Prostate gland (tissue), 2 donors: Measurements from ENCODE around the gene RFT1. TPM values are rescaled to one million over a fixed set of nuclear protein-coding genes. Genes with fewer than 3 reads are reported as not detected.

Experiments used
- DNase-seq: peaks from one replicate; pipeline ENCODE4 v3.0.0-alpha.2; 2019; ENCODE audit warnings: low spot score
- H3K27ac ChIP-seq, 2 donors: fragments of 200-600 bp; sonication (generic); 2 replicates each; pipeline ENCODE4 v1.5.1; 2017 to 2019
- H3K27me3 ChIP-seq: fragments of 200-600 bp; sonication (generic); replicated peaks from 2 replicates; pipeline ENCODE4 v1.5.1; 2019; ENCODE audit not compliant: insufficient read depth
- H3K36me3 ChIP-seq, 2 donors: fragments of 200-600 bp; sonication (generic); 1 replicate in 1 of 2; 2 replicates in 1 of 2; pipeline versions ENCODE4 v1.5.1 to v1.8.1; 2017 to 2019
- H3K4me1 ChIP-seq: fragments of 200-600 bp; sonication (generic); replicated peaks from 2 replicates; pipeline ENCODE4 v1.5.1; 2019
- H3K4me3 ChIP-seq, 2 donors: fragments of 200-600 bp; sonication (generic); 2 replicates each; pipeline ENCODE4 v1.5.1; 2017 to 2019
- H3K9me3 ChIP-seq: fragments of 200-600 bp; sonication (generic); 2 replicates; pipeline ENCODE4 v1.5.1; 2017
- CTCF ChIP-seq, 4 experiments: fragments of 200-600 bp in 2 of 4; fragments of 450-650 bp in 2 of 4; sonication (generic) in 2 of 4; IDR thresholded peaks; 1 replicate in 3 of 4; 2 replicates in 1 of 4; pipeline ENCODE4 v1.5.1; 2016 to 2019; ENCODE audit warnings: antibody characterized with exemption in 4 of 4, mild to moderate bottlenecking in 2 of 4, moderate library complexity in 2 of 4
- POLR2A ChIP-seq: fragments of 450-650 bp; IDR thresholded peaks from one replicate; pipeline ENCODE4 v1.6.1; 2016; ENCODE audit warnings: antibody characterized with exemption, mild to moderate bottlenecking
- POLR2AphosphoS5 ChIP-seq: sonication (generic); formaldehyde crosslinking; IDR thresholded peaks from one replicate; pipeline ENCODE4 v1.6.1; 2017; ENCODE audit warnings: antibody characterized with exemption
- WGBS: methylation state at CpG from one replicate; pipeline ENCODE4 v1.1.5; 2018; 5-methylcytosine and 5-hydroxymethylcytosine counted together
- intact Hi-C: fragments of 100-400 bp; cut with DNase I; formaldehyde crosslinking; loops from one replicate; pipeline ENCODE4 v1.14.2; 2022
- total RNA-seq, 2 donors: library from RNA; depleted of rRNA; stranded (reverse); fragments of >200 nt; gene quantifications; one replicate each; pipeline ENCODE4 v1.1.0, GENCODE V29; 2016

RFT1 gene
- total RNA-seq, 2 donors from 2014 or later: 10.3 to 31.1 TPM

GRCh38 chr3:53109190-53109589 lies 21.0 kb downstream of the RFT1 start:
- DNase-seq: no peak
- H3K9me3 ChIP-seq: no peaks in the 10 kb centered on the region
- H3K27me3 ChIP-seq: no peaks in the 10 kb centered on the region
- intact Hi-C loops: no loop called here
- no peak overlapping the region for H3K4me3 ChIP-seq
- H3K36me3 ChIP-seq: no peaks in the 10 kb centered on the region
- H3K4me1 ChIP-seq: no peaks in the 10 kb centered on the region
- TF ChIP-seq POLR2A: no peak
- H3K27ac ChIP-seq: peak overlapping the region; percentile 40 to 55
- 46% methylated on average over 1 of the region's 1 CpG for WGBS

DNA sequence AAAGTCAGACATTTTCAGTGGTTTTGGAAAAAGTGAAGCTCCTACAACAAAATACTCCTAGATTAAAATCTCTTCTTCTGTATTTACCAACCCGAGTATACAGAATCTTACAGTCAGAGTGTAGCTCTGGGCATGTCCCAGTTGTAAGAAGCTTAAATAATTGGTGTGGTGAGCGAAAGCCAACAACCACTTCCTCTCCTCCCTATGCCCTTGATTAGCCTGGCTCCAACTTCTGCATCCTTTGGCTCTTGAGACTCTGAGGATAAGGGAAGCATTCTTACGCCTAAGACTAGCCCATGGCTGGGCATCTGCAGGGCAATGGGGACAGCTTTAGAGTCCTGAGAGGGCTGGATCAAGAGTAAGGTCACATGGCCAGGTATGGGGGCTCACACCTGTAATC lies 25.5 kb downstream of the RFT1 start:
- Histone ChIP-seq H3K9me3 (no peaks in the 10 kb centered on the region), H3K27me3 (no peaks in the 10 kb centered on the region), H3K27ac (no peak overlapping the region), H3K4me3 (no peak overlapping the region), H3K4me1 (no peaks in the 10 kb centered on the region), H3K36me3 (no peaks in the 10 kb centered on the region)
- 33% methylated on average over 3 of the region's 3 CpGs for WGBS
- intact Hi-C loops: no loop called here
- no peak for TF ChIP-seq POLR2A
- DNase-seq: no peak

DNA sequence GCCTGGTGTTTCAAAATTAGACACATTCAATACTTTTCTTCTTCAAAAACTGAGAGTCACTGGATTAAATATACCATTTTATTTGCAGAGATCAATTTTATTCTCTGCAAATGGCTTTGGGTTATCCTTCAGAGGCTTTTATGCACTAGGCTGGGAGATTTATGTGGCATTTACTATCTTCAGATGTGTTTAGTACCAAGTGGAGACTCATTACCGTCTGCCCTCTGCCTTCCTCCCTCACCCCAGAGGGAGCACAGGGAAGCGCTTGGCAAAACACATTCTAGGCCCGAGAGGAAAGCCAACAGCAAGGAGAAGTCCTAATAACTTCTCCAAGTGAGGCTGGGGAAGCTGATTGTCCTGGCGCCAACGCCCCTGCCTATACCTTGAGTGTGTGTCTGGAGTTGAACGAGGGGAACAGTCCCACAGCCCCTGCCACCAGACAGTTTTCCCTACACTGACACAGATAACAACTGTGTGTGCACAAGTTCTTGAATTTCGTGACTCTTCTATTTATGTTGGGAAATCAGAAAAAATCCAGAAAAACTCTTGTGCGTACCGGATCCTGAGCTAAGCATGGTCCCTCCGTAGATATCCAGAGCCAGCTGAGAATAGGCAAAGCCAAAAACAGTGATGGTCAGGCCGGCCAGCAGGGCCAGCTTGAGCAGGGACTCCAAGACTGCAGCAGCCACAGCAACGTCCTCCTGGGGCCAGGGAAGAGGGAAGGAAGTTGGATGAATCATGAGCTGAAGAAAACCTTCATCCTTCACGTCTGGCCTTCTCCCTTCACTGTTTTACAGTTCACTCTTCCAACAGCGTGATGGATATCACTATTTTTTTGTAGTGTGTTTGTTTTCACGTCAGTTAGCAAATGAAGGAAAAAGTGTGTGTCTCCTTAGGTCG lies 26.6 kb downstream of the RFT1 start:
- intact Hi-C loops: no loop called here

DNA sequence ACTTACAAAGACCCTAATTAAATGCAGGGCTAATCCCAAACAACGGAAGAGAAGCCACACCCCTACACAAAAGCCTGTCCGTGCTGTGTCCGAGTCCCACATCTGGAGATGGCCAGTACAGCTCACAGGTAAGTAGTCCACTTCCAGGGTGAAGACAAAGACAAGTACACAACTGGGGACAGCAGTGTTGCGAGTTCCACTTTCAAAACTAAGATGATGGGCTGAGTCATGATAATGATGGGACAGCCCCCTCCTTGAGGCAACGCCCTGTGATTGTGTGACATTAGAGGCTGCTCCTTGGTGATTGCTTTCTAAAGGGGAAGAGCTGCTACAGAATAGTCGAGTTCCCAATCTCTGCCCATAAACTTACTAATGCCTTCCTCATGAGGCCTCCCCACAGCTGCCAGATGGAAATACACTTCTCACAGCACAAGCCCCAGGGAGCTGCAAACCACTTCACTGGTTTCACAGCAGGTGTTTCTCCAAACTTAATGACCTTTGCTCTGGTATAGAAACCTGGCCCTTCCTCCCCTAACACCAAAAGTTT lies 27.6 kb downstream of the RFT1 start:
- WGBS: 72% methylated on average over 6 of the region's 6 CpGs
- no peak for DNase-seq
- TF ChIP-seq POLR2AphosphoS5 (no peak), POLR2A (no peak), CTCF (IDR thresholded peaks at IDR 0.05) (no peak)
- Histone ChIP-seq H3K4me1 (no peaks in the 10 kb centered on the region), H3K36me3 (no peaks in the 10 kb centered on the region), H3K27me3 (no peaks in the 10 kb centered on the region), H3K4me3 (no peak overlapping the region), H3K9me3 (no peaks in the 10 kb centered on the region), H3K27ac (no peak overlapping the region)
- intact Hi-C loops: no loop called here

More for the DNA sequence above, 26.6 kb downstream of the RFT1 start:
- DNase-seq: no peak
- TF ChIP-seq POLR2AphosphoS5: no peak
- no peak for TF ChIP-seq CTCF (IDR thresholded peaks at IDR 0.05)
- TF ChIP-seq POLR2A: no peak
- WGBS: 68% methylated on average over 16 of the region's 16 CpGs
- Histone ChIP-seq H3K4me1 (no peaks in the 10 kb centered on the region), H3K36me3 (no peaks in the 10 kb centered on the region), H3K9me3 (no peaks in the 10 kb centered on the region), H3K27ac (no peak overlapping the region), H3K27me3 (no peaks in the 10 kb centered on the region), H3K4me3 (no peak overlapping the region)

DNA sequence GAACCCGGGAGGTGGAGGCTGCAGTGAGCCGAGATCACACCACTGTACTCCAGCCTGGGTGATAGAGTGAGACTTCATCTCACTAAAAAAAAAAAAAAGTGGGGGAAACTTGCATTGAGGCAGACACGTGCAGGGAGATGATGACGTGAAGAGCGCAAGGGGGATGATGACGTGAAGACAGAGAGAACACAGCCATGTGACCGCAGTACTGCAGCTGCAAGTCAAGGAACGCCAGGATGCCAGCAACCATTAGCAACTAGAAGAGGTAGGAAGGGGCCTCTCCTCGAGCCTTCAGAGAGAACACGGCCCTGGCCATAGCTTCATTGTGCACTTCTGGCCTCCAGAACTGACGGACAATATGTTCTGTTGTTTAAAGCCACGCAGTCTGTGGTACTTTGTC lies 28.3 kb downstream of the RFT1 start:
- 94% methylated on average over 12 of the region's 12 CpGs for WGBS
- Histone ChIP-seq H3K27me3 (no peaks in the 10 kb centered on the region), H3K27ac (no peak overlapping the region), H3K36me3 (no peaks in the 10 kb centered on the region), H3K9me3 (no peaks in the 10 kb centered on the region), H3K4me3 (no peak overlapping the region), H3K4me1 (no peaks in the 10 kb centered on the region)
- no peak for DNase-seq
- TF ChIP-seq CTCF (IDR thresholded peaks at IDR 0.05) (no peak), POLR2AphosphoS5 (no peak), POLR2A (no peak)
- intact Hi-C loops: no loop called here
